Activated T-cell treated with anti-CD3 and anti-CD28 coated beads, Interleukin-2, amount 50 U/mL, for 72 hours (primary cell): ENCODE data around the gene CXCL1. TPM values are rescaled to one million over a fixed set of nuclear protein-coding genes. Genes with fewer than 3 reads are reported as not detected.

Experiments
- ATAC-seq, 2 donors: fragments of 150-1000 bp; cut with Tn5 transposase; replicated peaks in 1 of 2; 2 replicates each; pipeline ENCODE4 v1.10.0; 2021; ENCODE audit warnings: moderate library complexity in 2 of 2, mild to moderate bottlenecking in 1 of 2
- DNase-seq, 2 donors: peaks; one replicate each; pipeline ENCODE4 v3.0.0; 2021 to 2022; ENCODE audit warnings: mixed read lengths in 1 of 2
- H3K27ac Mint-ChIP-seq: one replicate; pipeline ENCODE4 v1.8.0; 2022; ENCODE audit warnings: mild to moderate bottlenecking, moderate library complexity, mixed read lengths
- H3K27me3 Mint-ChIP-seq: one replicate; pipeline ENCODE4 v1.8.0; 2022; ENCODE audit warnings: low read depth, mixed read lengths
- H3K36me3 Mint-ChIP-seq, 2 donors: one replicate each; pipeline ENCODE4 v1.8.0; 2022; ENCODE audit warnings: mixed read lengths in 2 of 2, mild to moderate bottlenecking in 1 of 2; ENCODE audit not compliant: insufficient read depth in 2 of 2
- H3K4me1 Mint-ChIP-seq: one replicate; pipeline ENCODE4 v1.8.0; 2022; ENCODE audit warnings: low read depth, mixed read lengths
- H3K4me3 Mint-ChIP-seq, 2 donors: one replicate each; pipeline ENCODE4 v1.8.0; 2022; ENCODE audit warnings: mild to moderate bottlenecking in 2 of 2, mixed read lengths in 2 of 2, moderate library complexity in 2 of 2
- H3K9me3 Mint-ChIP-seq, 2 donors: one replicate each; pipeline ENCODE4 v1.8.0; 2022; ENCODE audit warnings: mixed read lengths in 2 of 2
- total RNA-seq, 2 donors: library from RNA; stranded (reverse); gene quantifications; one replicate each; pipeline ENCODE4 v1.2.3, GENCODE V29; 2022

CXCL1 gene
- total RNA-seq, 2 donors from 2014 or later = not detected

DNA sequence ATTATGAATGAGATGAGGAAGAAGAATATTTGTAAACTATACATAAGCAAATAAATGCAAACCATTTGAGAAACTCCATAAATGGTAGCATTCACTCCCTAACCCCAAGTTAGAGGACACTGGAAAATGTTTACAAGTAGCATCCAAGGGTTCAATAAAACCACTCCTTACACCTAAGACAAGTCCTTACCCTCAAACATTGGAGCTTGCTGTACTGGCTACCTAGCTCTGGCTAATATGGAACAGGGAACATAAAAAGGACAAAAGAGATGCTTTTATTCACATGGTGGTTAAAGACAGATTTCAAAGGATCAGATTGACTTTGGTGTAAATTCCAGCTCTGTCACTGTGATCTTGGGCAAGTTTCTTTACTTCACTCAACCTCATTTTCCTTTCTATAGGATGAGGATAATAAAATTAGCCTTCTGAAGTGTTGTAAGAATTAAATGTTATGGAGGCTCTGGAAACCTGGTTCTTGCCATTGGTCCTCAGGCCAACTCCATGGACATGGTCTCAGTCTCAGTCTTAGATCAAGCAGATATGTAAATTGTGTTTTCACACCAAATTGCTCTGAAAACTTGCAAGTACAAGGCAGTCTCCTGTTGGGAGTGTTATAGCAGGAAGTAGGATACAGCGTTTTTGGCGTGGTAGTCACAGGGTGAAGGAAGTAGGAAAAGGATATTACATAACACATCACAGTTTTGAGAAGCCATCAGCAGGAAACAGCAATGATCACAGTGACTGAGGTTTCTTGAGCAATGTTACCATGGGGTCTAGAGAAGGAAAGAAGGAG lies 3.3 kb downstream of the CXCL1 start:
- Mint-ChIP-seq H3K27me3 (peaks cover 20% of the 10 kb centered on the region), H3K9me3 (no peaks in the 10 kb centered on the region), H3K36me3 (no peaks in the 10 kb centered on the region), H3K27ac (no peak overlapping the region), H3K4me1 (no peaks in the 10 kb centered on the region), H3K4me3 (no peak overlapping the region)
- ATAC-seq (no peak), DNase-seq (no peak)

DNA sequence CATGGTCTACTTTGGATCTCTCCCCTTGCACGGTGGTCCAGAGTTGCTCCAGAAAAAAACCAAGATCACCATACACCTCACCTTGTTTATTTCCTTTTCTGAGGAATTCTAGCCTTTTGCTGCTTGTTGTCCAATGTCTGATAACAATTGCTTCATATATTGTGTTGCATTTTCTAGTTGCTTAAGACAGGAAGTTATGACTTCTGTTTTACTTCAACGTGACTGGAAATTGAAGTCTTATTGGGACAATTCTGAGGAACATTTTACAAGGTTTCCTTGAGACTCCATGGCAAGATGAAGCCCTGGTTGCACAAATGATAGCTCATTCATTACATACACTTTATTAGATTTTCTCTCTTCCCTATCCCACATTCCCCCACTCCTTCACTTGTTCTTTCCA lies 5.2 kb downstream of the CXCL1 start:
- no peak for ATAC-seq
- H3K36me3 Mint-ChIP-seq = no peaks in the 10 kb centered on the region
- no peak overlapping the region for H3K4me3 Mint-ChIP-seq
- DNase-seq = no peak
- no peaks in the 10 kb centered on the region for H3K9me3 Mint-ChIP-seq
- H3K27me3 Mint-ChIP-seq = peaks cover 7% of the 10 kb centered on the region
- H3K27ac Mint-ChIP-seq = no peak overlapping the region
- no peaks in the 10 kb centered on the region for H3K4me1 Mint-ChIP-seq

DNA sequence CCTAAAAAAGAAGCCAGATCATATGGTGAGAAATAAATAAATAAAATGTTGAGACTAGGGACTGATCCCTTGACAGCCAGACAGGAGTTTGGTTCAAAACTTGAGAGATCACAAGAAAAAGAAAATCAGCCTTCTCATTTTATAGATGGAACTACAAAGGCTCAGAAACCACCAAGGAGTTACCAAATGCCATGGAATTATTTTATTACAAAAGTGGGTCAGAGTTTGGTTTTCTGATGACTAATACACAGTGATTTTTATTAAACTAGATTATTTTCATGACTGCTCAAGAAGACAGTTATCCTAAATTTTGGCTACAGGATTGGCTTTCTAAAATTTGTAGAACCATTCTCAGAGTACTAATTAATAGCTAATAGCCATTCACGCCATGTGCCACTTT lies 6.2 kb downstream of the CXCL1 start:
- H3K4me3 Mint-ChIP-seq = no peak overlapping the region
- DNase-seq (no peak), ATAC-seq (no peak)
- H3K27ac Mint-ChIP-seq = no peak overlapping the region
- no peaks in the 10 kb centered on the region for H3K27me3 Mint-ChIP-seq
- H3K9me3 Mint-ChIP-seq = no peaks in the 10 kb centered on the region
- no peaks in the 10 kb centered on the region for H3K36me3 Mint-ChIP-seq
- H3K4me1 Mint-ChIP-seq = no peaks in the 10 kb centered on the region

DNA sequence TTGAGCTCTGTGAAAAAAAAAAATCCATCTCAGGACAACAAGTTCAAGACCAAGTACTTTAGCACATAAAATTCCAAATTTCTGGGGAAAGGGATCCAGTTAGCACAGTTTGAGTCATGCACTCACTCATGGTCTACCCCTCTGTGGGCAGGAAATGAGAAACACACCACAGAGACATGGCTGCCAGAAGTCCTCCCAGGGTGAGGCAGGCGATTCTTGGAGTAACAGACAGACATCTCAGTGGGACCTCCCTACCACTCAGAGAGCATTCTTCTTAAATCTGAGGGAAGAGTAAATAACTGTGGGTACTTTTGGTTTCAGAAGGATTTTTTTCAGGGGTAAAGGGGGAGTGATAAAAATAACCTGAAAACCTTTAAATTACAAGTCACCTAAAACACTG lies 14.1 kb downstream of the CXCL1 start:
- H3K4me1 Mint-ChIP-seq = no peaks in the 10 kb centered on the region
- peaks cover 5% of the 10 kb centered on the region for H3K27me3 Mint-ChIP-seq

DNA sequence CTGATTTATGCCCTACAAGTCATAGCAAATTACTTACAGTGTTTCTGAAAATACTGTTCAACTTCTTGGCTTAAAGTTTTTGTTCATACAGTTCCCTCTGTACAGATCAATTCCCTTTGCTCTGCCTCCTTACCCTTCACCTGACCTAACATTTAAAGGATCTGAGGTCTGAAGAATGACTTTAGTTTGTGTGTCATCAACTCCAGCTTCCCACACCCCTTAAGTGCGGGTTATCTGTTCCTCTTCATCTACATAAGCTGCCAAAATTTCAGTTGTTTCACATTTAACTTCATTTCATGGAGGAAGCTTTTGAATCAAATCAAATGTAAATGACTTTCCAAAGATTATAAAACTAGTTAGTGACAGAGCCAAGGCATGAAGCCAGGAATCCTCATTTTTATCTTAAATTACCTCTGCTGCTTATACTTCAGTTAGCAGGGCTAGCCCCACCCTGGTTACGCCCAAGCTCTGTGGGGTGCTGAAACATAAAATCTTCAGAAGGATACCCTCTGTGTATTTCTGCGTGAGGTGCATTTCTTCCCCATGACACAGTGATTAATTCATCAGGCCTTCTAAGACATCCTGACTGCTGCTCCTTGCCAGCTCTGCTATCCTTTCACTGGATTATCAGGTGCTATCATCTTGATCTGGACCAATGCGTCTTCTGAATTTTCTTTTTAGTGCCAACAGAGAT lies 16.5 kb downstream of the CXCL1 start:
- H3K27me3 Mint-ChIP-seq = peaks cover 6% of the 10 kb centered on the region
- H3K36me3 Mint-ChIP-seq = no peaks in the 10 kb centered on the region
- DNase-seq (no peak), ATAC-seq (no peak)
- H3K4me1 Mint-ChIP-seq = no peaks in the 10 kb centered on the region
- H3K27ac Mint-ChIP-seq = no peak overlapping the region
- H3K4me3 Mint-ChIP-seq = no peak overlapping the region
- H3K9me3 Mint-ChIP-seq = no peaks in the 10 kb centered on the region

More for the DNA sequence above, 14.1 kb downstream of the CXCL1 start:
- Mint-ChIP-seq H3K9me3 (no peaks in the 10 kb centered on the region), H3K27ac (no peak overlapping the region), H3K36me3 (no peaks in the 10 kb centered on the region), H3K4me3 (no peak overlapping the region)
- DNase-seq (no peak), ATAC-seq (no peak)

DNA sequence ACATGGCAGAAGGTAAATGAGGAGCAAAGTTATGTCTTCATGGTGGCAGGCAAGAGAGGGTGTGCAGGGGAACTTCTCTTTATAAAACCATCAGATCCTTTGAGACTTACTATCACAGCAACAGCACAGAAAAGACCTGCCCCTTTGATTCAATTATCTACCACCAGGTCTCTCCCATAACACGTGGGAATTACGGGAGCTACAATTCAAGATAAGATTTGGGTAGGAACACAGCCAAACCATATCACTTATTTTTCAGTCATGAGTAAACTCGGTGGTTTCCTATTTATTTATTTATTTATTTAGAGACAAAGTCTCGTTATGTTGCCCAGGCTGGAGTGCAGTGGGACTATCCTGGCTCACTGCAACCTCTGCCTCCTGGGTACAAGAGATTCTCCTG lies 22.1 kb downstream of the CXCL1 start:
- no peak for ATAC-seq
- peaks cover 6% of the 10 kb centered on the region for H3K27me3 Mint-ChIP-seq
- no peaks in the 10 kb centered on the region for H3K4me1 Mint-ChIP-seq
- DNase-seq = no peak
- H3K9me3 Mint-ChIP-seq = no peaks in the 10 kb centered on the region
- no peak overlapping the region for H3K4me3 Mint-ChIP-seq
- no peak overlapping the region for H3K27ac Mint-ChIP-seq
- H3K36me3 Mint-ChIP-seq = no peaks in the 10 kb centered on the region

DNA sequence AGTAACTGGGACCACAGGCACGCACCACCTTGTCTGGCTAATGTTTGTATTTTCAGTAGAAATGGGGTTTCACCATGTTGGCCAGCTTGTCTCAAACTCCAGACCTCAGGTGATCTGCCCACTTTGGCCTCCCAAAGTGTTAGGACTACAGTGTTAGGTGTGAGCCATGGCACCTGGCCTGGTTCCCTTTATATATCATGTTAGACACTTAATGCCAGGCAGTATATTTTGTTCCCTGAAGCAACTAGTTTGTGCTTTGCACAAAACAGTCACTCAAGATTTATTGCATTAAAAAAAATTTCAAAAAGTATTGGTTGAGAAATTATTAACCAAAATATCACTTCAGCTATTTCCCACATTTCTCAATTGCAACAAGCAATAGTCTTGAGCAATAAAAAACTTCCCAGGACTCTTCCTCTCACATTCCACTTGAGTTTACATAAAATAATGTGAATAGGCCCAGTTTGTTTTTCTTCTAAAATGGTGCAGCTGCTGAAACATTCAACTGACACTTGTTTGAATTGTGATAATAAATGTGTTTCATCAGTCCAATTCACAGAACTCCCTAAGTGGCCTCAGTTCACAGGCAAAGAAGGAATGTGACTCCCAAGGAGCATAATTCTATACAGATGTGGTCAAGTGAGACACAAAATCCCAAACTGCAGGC lies 22.7 kb downstream of the CXCL1 start:
- Mint-ChIP-seq H3K27me3 (peaks cover 6% of the 10 kb centered on the region), H3K4me3 (no peak overlapping the region), H3K9me3 (no peaks in the 10 kb centered on the region), H3K36me3 (no peaks in the 10 kb centered on the region), H3K27ac (no peak overlapping the region), H3K4me1 (no peaks in the 10 kb centered on the region)
- no peak for DNase-seq
- ATAC-seq = no peak

DNA sequence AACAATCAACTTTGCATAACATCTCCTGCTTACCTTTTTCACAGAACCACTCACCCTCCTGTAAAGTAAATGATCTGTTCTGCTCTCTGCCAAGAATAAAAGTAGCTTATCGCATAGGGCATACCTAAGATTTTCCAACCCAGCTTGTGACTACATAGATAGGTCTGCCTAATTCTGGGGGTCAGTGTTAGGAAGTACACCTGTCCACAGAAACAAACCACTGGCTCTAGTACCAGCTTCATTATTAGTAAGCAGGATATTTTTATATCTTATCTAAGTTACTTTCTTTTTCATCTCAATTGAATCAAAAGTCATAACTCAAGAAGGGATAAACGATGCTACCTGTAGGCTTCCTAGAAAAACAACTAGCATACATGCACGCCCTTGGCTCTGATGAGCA lies 23.8 kb downstream of the CXCL1 start:
- no peaks in the 10 kb centered on the region for H3K4me1 Mint-ChIP-seq
- ATAC-seq (no peak), DNase-seq (no peak)
- H3K4me3 Mint-ChIP-seq = no peak overlapping the region
- no peak overlapping the region for H3K27ac Mint-ChIP-seq
- H3K9me3 Mint-ChIP-seq = no peaks in the 10 kb centered on the region
- no peaks in the 10 kb centered on the region for H3K36me3 Mint-ChIP-seq
- H3K27me3 Mint-ChIP-seq = peaks cover 4% of the 10 kb centered on the region

DNA sequence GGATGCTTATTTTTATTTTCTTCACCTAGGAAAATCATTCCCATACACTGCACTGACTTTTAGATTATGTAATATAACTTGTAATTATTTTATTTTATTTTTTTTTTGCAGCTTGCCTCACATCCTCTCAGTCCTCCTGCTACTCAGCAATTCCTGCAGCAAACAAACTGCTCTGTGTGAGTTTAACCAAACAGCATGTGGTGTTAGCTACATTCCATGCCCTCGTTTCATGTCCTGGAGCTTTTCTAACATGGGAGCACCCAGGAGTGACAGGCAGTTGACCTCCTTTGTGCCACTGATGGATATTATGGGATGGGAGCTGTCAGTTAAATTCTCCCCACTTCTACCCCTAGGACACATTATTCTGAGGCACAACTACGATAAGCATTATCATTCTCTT lies 24.8 kb downstream of the CXCL1 start:
- no peaks in the 10 kb centered on the region for H3K9me3 Mint-ChIP-seq
- DNase-seq (no peak), ATAC-seq (no peak)
- H3K4me1 Mint-ChIP-seq = no peaks in the 10 kb centered on the region
- H3K4me3 Mint-ChIP-seq = no peak overlapping the region
- H3K27ac Mint-ChIP-seq = no peak overlapping the region
- H3K36me3 Mint-ChIP-seq = no peaks in the 10 kb centered on the region
- H3K27me3 Mint-ChIP-seq = no peaks in the 10 kb centered on the region

DNA sequence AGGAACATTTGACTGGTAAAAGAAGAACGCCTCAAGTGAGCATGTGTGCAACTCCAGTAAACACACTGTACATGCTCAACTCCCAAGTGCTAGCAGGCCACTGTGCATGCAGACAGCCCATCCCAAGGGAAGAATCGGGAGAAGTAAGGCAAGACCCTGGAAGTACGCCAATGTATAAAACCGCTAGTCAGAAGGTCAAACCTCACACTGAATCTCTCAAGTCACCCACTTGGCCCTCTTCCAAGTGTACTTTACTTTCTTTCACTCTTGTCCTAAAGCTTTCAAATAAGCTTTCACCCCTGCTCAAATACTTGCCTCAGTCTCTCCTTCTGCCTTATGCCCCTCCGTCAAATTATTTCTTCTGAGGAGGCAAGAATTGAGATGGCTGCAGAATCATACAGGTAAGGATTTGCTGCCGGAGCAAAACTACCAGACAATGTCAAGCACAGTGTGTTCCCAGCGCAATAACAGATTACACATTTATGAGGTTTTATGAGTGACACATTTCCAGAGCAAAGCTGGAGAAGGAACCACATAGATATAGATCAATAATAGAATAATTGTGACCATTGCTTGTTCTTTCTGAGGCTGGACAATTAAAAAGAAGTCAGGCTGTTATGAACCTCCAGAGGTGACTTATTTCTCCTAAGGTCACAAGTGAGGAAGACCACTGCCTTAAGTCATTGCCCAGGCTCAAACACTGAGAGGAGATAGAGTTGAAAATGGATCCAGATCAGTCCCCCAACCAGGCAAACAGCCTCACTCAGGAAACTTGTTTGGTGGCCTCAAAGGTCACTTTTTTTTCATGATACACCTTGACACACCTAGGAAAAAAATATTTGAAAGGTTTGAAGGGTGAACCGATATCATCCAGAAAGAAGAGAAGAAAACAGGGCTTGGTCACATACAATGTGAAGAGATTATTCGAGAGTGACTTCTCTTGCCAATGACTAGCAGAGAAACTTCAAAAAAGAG lies 26.3 kb downstream of the CXCL1 start:
- ATAC-seq (no peak), DNase-seq (no peak)
- H3K4me1 Mint-ChIP-seq = no peaks in the 10 kb centered on the region
- peaks cover 2% of the 10 kb centered on the region in 2 donors for H3K9me3 Mint-ChIP-seq
- H3K27me3 Mint-ChIP-seq = no peaks in the 10 kb centered on the region
- no peak overlapping the region for H3K27ac Mint-ChIP-seq
- H3K4me3 Mint-ChIP-seq = no peak overlapping the region
- no peaks in the 10 kb centered on the region for H3K36me3 Mint-ChIP-seq

DNA sequence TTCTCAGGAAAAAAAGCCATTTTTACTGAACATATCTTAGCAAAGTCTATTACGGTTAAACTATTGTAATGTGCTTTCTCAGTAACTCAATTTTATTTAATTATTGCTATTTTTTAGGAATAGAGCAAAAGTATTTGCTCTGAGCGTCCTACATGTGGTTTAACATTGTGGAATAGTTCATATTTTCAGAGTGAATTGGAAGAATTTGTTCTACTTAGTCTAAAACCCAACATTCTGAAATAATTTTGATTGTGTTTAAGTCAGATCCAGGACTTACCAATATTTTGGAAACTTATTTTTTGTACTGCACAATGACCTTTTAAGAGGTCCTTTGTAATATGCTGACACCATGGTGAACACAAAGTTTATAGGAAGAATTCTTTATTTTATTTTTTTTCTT lies 27.2 kb downstream of the CXCL1 start:
- no peak for ATAC-seq
- Mint-ChIP-seq H3K27me3 (no peaks in the 10 kb centered on the region), H3K4me3 (no peak overlapping the region), H3K9me3 (peaks cover 2% of the 10 kb centered on the region in 2 donors), H3K27ac (no peak overlapping the region), H3K4me1 (no peaks in the 10 kb centered on the region), H3K36me3 (no peaks in the 10 kb centered on the region)
- no peak for DNase-seq

DNA sequence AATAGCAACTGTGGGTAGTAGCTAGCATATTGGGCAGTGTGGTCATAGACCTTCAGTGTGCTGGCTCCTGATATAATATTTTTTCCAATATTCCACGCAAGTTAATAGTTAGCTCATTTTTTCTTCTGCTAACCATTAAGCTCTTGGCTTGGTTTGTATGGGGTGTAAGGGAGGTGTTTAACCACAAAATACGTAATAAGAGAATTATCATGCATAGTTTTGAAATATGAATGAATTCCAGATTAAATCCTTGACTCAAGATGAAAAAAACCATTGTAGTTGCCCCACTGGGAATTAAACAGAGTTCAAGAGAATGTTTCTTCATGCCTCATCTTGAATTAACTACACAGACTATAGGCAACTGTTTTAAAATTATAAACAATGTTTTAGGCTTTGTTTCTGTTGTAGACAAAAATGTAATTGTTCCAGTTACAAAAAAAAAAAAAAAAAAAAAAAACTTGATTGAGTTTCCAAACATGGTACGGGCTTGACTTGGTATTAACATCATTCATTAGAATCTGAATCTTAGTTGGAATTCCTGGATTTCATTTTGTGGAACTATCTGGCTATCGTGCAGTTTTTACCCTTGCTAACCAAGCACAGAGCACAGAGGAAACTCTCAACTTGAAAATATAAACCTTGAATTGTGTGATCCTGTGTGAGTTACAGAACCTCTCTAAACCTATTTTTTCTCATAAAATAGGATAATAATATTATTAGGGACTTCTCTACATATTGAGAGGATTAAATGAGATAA lies 28.4 kb downstream of the CXCL1 start:
- Mint-ChIP-seq H3K4me3 (no peak overlapping the region), H3K36me3 (no peaks in the 10 kb centered on the region), H3K9me3 (peaks cover 2% of the 10 kb centered on the region in 2 donors), H3K27me3 (no peaks in the 10 kb centered on the region), H3K4me1 (no peaks in the 10 kb centered on the region), H3K27ac (no peak overlapping the region)
- no peak for ATAC-seq
- no peak for DNase-seq
